Esophagus squamous epithelium (tissue), 5 donors: ENCODE measurements around the gene TPX2. TPM values are rescaled to one million over a fixed set of nuclear protein-coding genes. Genes with fewer than 3 reads are reported as not detected.
A peak's percentile ranks its signal among the peaks of the same experiment; 100 is the strongest.

Source experiments
- DNase-seq: peaks from one replicate; lab custom pipeline; 2025; lab: John Stamatoyannopoulos, UW
- H3K27ac ChIP-seq, 4 donors: fragments of 200-600 bp; sonication (generic); one replicate each; pipeline ENCODE4 v1.5.1; 2016 to 2019; ENCODE audit warnings: mild to moderate bottlenecking in 1 of 4
- H3K27me3 ChIP-seq, 4 donors: fragments of 200-600 bp; sonication (generic); 1 replicate in 3 of 4; 2 replicates in 1 of 4; pipeline versions ENCODE4 v1.5.1 to v1.6.0; 2017 to 2021; ENCODE audit warnings: antibody characterized with exemption in 1 of 4
- H3K36me3 ChIP-seq, 3 donors: fragments of 200-600 bp; sonication (generic); one replicate each; pipeline ENCODE4 v1.5.1; 2016 to 2019
- H3K4me1 ChIP-seq, 3 donors: fragments of 200-600 bp; sonication (generic); one replicate each; pipeline ENCODE4 v1.5.1; 2017 to 2019
- H3K4me3 ChIP-seq, 4 donors: fragments of 200-600 bp; sonication (generic); 1 replicate in 3 of 4; 2 replicates in 1 of 4; pipeline ENCODE4 v1.5.1; 2016 to 2019; ENCODE audit warnings: mild to moderate bottlenecking in 2 of 4, moderate library complexity in 1 of 4
- H3K9me3 ChIP-seq, 3 donors: fragments of 200-600 bp; sonication (generic); one replicate each; pipeline ENCODE4 v1.5.1; 2016 to 2019
- POLR2A ChIP-seq, 4 donors: fragments of 450-650 bp; IDR thresholded peaks; one replicate each; pipeline ENCODE4 v1.6.1; 2017; ENCODE audit warnings: antibody characterized with exemption in 4 of 4, mild to moderate bottlenecking in 4 of 4, moderate library complexity in 3 of 4
- WGBS, 2 donors: methylation state at CpG; one replicate each; pipeline ENCODE4 v1.1.5; 2018; 5-methylcytosine and 5-hydroxymethylcytosine counted together
- intact Hi-C: fragments of 100-400 bp; cut with DNase I; formaldehyde crosslinking; loops from one replicate; pipeline ENCODE4 v1.15.0; 2022
- total RNA-seq, 4 donors: library from RNA; depleted of rRNA; stranded (reverse); fragments of >200 nt; gene quantifications; one replicate each; pipeline ENCODE4 v1.1.0, GENCODE V29; 2016
- TF ChIP-seq, protein P1 (sequence below), 6 experiments: fragments of 450-650 bp in 4 of 6; fragments of 200-600 bp in 2 of 6; sonication (generic) in 2 of 6; IDR thresholded peaks; one replicate each; pipeline ENCODE4 v1.5.1; 2016 to 2019; ENCODE audit warnings: antibody characterized with exemption in 6 of 6, mild to moderate bottlenecking in 4 of 6, moderate library complexity in 4 of 6
- donor health status: DM: yes; HTN: yes; CAD: no.

TPX2 gene
- total RNA-seq, 4 donors from 2014 or later: 11.4 to 47.1 (median 18.2) TPM

DNA sequence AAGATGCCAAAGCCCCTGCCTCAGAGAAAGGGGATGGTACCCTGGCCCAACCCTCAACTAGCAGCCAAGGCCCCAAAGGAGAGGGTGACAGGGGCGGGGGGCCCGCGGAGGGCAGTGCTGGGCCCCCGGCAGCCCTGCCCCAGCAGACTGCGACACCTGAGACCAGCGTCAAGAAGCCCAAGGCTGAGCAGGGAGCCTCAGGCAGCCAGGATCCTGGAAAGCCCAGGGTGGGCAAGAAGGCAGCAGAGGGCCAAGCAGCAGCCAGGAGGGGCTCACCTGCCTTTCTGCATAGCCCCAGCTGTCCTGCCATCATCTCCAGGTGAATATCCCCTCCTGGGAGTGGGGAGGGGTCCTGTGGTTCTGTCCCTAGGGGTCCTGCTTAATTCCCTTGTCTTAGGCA, 81.1 kb downstream of the TPX2 start:
- Histone ChIP-seq H3K9me3 (no peaks in the 10 kb centered on the region), H3K4me1 (peaks cover 7 to 19% (median 9%) of the 10 kb centered on the region in 3 donors), H3K27me3 (peaks cover 0 to 7% (median 0%) of the 10 kb centered on the region in 4 donors), H3K27ac (no peak overlapping the region), H3K4me3 (no peak overlapping the region), H3K36me3 (no peaks in the 10 kb centered on the region)
- TF ChIP-seq POLR2A (IDR thresholded peaks at IDR 0.05): no peak
- TF ChIP-seq, protein P1, sequence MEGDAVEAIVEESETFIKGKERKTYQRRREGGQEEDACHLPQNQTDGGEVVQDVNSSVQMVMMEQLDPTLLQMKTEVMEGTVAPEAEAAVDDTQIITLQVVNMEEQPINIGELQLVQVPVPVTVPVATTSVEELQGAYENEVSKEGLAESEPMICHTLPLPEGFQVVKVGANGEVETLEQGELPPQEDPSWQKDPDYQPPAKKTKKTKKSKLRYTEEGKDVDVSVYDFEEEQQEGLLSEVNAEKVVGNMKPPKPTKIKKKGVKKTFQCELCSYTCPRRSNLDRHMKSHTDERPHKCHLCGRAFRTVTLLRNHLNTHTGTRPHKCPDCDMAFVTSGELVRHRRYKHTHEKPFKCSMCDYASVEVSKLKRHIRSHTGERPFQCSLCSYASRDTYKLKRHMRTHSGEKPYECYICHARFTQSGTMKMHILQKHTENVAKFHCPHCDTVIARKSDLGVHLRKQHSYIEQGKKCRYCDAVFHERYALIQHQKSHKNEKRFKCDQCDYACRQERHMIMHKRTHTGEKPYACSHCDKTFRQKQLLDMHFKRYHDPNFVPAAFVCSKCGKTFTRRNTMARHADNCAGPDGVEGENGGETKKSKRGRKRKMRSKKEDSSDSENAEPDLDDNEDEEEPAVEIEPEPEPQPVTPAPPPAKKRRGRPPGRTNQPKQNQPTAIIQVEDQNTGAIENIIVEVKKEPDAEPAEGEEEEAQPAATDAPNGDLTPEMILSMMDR (IDR thresholded peaks at IDR 0.05): no peak
- WGBS, 2 donors: 69% methylated on average over 5 of the region's 6 CpGs; no CpG with 5 or more reads in 1 of the 2 donors
- DNase-seq: no peak
- intact Hi-C loops: loop anchor here (10.0 kb wide), 1 partner anchor 205 kb away; no protein-coding TSS in a partner anchor

DNA sequence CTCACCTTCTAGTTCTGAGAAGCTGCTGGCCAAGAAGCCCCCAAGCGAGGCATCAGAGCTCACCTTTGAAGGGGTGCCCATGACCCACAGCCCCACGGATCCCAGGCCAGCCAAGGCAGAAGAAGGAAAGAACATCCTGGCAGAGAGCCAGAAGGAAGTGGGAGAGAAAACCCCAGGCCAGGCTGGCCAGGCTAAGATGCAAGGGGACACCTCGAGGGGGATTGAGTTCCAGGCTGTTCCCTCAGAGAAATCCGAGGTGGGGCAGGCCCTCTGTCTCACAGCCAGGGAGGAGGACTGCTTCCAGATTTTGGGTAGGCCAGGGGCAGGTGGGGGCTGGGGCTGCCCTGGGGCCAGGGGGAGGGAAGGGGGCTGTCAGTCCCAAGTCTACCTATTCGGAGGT, 82.3 kb downstream of the TPX2 start:
- TF ChIP-seq, protein P1 (IDR thresholded peaks at IDR 0.05): no peak
- no peak for TF ChIP-seq POLR2A (IDR thresholded peaks at IDR 0.05)
- DNase-seq: no peak
- Histone ChIP-seq H3K27me3 (peaks cover 0 to 7% (median 0%) of the 10 kb centered on the region in 4 donors), H3K27ac (no peak overlapping the region), H3K4me1 (peaks cover 7 to 13% (median 9%) of the 10 kb centered on the region in 3 donors), H3K36me3 (no peaks in the 10 kb centered on the region), H3K4me3 (no peak overlapping the region), H3K9me3 (no peaks in the 10 kb centered on the region)
- intact Hi-C loops: loop anchor here (10.0 kb wide), 1 partner anchor 203 kb away; no protein-coding TSS in a partner anchor
- 32 to 58% methylated on average over 3 of the region's 5 CpGs for WGBS, 2 donors

DNA sequence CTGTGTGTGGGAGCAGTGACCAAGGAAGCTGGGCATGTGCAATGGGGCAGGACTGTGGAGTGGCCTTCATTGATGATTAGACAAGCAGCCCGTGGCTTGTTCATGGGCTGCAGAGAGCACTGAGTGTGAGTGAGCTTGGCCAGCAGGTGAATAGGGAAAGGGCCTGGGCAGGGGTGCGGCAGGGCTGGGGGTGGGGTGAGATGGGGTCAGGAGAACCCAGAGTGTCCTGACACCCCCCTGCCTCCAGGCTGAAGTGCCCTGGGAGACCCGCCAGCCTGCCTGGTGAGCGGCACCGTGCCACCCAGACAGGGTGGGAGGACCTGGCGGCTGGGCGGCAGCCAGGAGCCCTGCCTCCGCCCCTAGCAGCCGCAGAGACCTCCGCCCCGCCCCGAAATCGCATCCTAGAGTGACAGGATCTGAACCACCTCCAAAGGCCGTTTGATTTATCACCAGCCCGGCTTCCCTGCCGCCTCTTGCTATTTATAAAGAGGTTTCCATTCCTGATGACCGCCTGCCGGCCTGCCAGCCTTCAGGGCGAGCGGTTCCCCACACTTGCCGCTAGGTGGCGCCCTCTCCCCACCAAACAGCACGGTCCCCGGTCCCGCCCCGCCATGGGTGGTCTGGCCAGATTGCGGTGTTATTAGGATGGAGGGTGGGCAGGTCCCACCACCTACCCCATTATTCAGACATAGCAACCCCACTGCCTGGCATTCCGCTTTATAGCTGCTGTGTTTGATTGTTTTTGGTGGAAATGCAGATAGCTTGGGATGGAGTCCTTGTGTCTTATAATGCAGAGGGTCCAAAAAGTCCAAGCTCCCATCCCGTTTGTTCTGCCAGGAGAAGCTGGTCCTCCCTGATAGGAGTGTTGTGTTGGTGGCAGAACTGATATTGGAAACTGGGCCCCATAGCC, 83.6 kb downstream of the TPX2 start:
- intact Hi-C loops: loop anchor here (10.0 kb wide), 1 partner anchor 202 kb away; no protein-coding TSS in a partner anchor
- H3K4me1 ChIP-seq: peaks cover 7 to 13% (median 9%) of the 10 kb centered on the region in 3 donors
- peak overlapping the region in 2 of 4 donors; percentile 4 to 40 for H3K4me3 ChIP-seq
- no peaks in the 10 kb centered on the region for H3K36me3 ChIP-seq
- H3K27me3 ChIP-seq: peaks cover 0 to 7% (median 0%) of the 10 kb centered on the region in 4 donors
- H3K27ac ChIP-seq: no peak overlapping the region
- 2 to 6% methylated on average over 13 to 16 of the region's 29 CpGs for WGBS, 2 donors
- DNase-seq: no peak
- no peak for TF ChIP-seq POLR2A (IDR thresholded peaks at IDR 0.05)
- TF ChIP-seq, protein P1 (IDR thresholded peaks at IDR 0.05): peak; percentile 95 to 100 (median 97)
- no peaks in the 10 kb centered on the region for H3K9me3 ChIP-seq

DNA sequence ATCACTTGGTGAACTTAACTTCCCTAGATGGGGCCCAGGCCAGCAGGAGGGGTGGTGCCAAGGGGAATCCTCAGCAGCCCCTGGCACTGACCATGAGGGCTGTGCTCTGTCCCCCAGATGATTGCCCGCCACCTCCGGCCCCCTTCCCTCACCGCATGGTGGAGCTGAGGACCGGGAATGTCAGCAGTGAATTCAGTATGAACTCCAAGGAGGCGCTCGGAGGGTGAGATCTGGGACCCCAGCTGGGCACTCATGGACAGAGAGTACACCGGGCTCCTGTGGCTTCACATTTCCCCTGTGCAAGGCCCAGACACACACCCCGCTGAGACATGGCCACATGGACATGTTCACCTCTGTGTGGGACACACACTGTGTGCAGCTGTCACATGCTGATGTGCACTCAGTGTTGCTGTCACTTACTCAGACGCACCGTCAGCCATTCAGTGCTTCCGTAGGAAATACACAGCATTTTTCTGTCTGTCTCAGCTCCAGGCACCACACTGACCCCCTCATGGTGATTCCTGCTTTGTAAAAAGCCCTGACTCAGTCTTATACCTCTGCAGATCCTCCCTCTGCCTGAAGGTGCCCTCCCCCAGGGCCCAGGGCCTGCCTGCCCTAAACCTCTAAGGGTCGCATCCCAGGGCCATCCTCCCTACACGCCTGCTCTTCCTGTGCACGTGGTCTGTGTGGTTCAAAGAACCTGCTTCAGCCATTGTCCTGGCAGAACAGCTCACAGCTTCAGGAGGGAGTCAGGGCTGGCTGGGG, 84.5 kb downstream of the TPX2 start:
- intact Hi-C loops: loop anchor here (10.0 kb wide), 1 partner anchor 201 kb away; no protein-coding TSS in a partner anchor
- WGBS, 2 donors: 35 to 69% methylated on average over 6 of the region's 14 CpGs

More for the DNA sequence above, 84.5 kb downstream of the TPX2 start:
- no peak for DNase-seq
- Histone ChIP-seq H3K36me3 (no peaks in the 10 kb centered on the region), H3K27ac (no peak overlapping the region), H3K9me3 (no peaks in the 10 kb centered on the region), H3K4me1 (peaks cover 7 to 13% (median 9%) of the 10 kb centered on the region in 3 donors), H3K27me3 (peaks cover 0 to 7% (median 0%) of the 10 kb centered on the region in 4 donors), H3K4me3 (no peak overlapping the region)
- TF ChIP-seq POLR2A (IDR thresholded peaks at IDR 0.05): no peak
- TF ChIP-seq, protein P1 (IDR thresholded peaks at IDR 0.05): no peak
